ENCODE measurements around the gene SNED1.

- TF ChIP-seq CTCF (IDR thresholded peaks at IDR 0.05) (no peak), EP300 (IDR thresholded peaks at IDR 0.05) (no peak)
These were observed 140.1 kb downstream of the SNED1 start for GRCh38 chr2:241138471-241138870.
